ENCODE measurements around the gene FBXL13.

- TF ChIP-seq RAD21 (IDR thresholded peaks at IDR 0.05 in 1 of 2, conservative IDR thresholded peaks at IDR 0.05 in 1 of 2; ENCODE audit: low read depth in 2 of 2, low read length in 2 of 2) (peak in 1 of 2 experiments; percentile 5; a peak in 1 of 4 replicates), SIX5 (IDR thresholded peaks at IDR 0.05; ENCODE audit: low read depth, low read length) (no peak), MAFK (IDR thresholded peaks at IDR 0.05; ENCODE audit: low read depth, low read length) (no peak), POLR2AphosphoS5 (IDR thresholded peaks at IDR 0.05; ENCODE audit: low read depth, low read length) (no peak), EP300 (IDR thresholded peaks at IDR 0.05; ENCODE audit: borderline replicate concordance in 1 of 2, low read depth in 2 of 2, low read length in 2 of 2) (no peak), CTCF (IDR thresholded peaks at IDR 0.05; ENCODE audit: control extremely low read depth in 1 of 3, insufficient read depth in 1 of 3, low read depth in 1 of 3, low read length in 3 of 3) (no peak), POLR2A (IDR thresholded peaks at IDR 0.05; ENCODE audit: control extremely low read depth in 1 of 2, low read depth in 2 of 2, low read length in 2 of 2) (no peak), RXRA (IDR thresholded peaks at IDR 0.05; ENCODE audit: insufficient read depth, low read depth, low read length) (no peak), EZH2 (IDR thresholded peaks at IDR 0.05; ENCODE audit: low read depth, low read length, severe bottlenecking) (no peak), TBP (IDR thresholded peaks at IDR 0.05; ENCODE audit: low read depth, low read length) (no peak), ATF2 (IDR thresholded peaks at IDR 0.05; ENCODE audit: low read length) (no peak), MAX (IDR thresholded peaks at IDR 0.05) (no peak)
These were observed 165.9 kb downstream of the FBXL13 start for GRCh38 chr7:102908676-102909075.

Data from H1 (cell line).